ENCODE results near the gene PDPN.

DNA sequence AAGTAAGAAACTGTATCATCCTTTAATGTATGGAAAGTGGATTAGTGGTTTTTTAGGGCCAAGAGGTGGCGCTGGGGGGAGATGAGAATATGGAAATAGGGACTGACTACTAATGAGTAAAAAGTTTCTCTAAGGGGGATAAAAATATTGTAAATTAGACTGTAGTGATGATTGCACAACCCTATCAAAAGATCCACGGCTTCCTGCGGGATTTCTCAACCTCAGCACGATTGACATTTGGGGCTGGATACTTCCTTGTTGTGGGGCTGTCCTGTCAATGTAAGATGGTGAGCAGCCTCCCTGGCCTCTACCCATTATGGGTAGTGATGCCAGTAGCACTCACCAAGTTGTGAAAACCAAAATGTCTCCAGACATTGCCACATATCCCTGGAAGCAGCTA, 80.3 kb downstream of the PDPN start:
- TF ChIP-seq EGR1 (IDR thresholded peaks at IDR 0.05): no peak
- TF ChIP-seq, protein P1, sequence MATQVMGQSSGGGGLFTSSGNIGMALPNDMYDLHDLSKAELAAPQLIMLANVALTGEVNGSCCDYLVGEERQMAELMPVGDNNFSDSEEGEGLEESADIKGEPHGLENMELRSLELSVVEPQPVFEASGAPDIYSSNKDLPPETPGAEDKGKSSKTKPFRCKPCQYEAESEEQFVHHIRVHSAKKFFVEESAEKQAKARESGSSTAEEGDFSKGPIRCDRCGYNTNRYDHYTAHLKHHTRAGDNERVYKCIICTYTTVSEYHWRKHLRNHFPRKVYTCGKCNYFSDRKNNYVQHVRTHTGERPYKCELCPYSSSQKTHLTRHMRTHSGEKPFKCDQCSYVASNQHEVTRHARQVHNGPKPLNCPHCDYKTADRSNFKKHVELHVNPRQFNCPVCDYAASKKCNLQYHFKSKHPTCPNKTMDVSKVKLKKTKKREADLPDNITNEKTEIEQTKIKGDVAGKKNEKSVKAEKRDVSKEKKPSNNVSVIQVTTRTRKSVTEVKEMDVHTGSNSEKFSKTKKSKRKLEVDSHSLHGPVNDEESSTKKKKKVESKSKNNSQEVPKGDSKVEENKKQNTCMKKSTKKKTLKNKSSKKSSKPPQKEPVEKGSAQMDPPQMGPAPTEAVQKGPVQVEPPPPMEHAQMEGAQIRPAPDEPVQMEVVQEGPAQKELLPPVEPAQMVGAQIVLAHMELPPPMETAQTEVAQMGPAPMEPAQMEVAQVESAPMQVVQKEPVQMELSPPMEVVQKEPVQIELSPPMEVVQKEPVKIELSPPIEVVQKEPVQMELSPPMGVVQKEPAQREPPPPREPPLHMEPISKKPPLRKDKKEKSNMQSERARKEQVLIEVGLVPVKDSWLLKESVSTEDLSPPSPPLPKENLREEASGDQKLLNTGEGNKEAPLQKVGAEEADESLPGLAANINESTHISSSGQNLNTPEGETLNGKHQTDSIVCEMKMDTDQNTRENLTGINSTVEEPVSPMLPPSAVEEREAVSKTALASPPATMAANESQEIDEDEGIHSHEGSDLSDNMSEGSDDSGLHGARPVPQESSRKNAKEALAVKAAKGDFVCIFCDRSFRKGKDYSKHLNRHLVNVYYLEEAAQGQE (IDR thresholded peaks at IDR 0.05; ENCODE audit: low read depth): no peak
- TF ChIP-seq NFIC (IDR thresholded peaks at IDR 0.05): no peak
- TF ChIP-seq, protein P2, sequence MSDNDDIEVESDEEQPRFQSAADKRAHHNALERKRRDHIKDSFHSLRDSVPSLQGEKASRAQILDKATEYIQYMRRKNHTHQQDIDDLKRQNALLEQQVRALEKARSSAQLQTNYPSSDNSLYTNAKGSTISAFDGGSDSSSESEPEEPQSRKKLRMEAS (IDR thresholded peaks at IDR 0.05): no peak
- TF ChIP-seq EP300 (IDR thresholded peaks at IDR 0.05; ENCODE audit: borderline replicate concordance): no peak
- no peak for TF ChIP-seq RAD21 (IDR thresholded peaks at IDR 0.05; ENCODE audit: low read depth)
- TF ChIP-seq TAF1 (IDR thresholded peaks at IDR 0.05; ENCODE audit: low read depth): no peak

All from Ishikawa (cell line).